Left hindlimb (tissue), 1 donor: Measurements from ENCODE around the gene OR7D2.

ENCODE experiments used
- DNase-seq: peaks from one replicate; pipeline ENCODE4 v3.0.0-alpha.2; 2018

Gene OR7D2

GRCh38 chr19:9219489-9219888 lies 40.7 kb downstream of the OR7D2 start, which contains the start of gene OR7D4:
Gene OR7D4, minus strand, starts transcription at chr19:9219589. Its CDS starts 4,752 bp downstream, at chr19:9214837.
- no peak for DNase-seq
